Islet precursor cell (in vitro differentiated cells): Measurements from ENCODE around the gene FBN1.

ENCODE experiments used
- DNase-seq: peaks from one replicate; pipeline ENCODE4 v3.0.0-alpha.2; 2018

Gene FBN1

GRCh38 chr15:48388910-48389309, 256.6 kb downstream of the FBN1 start:
- DNase-seq: no peak

GRCh38 chr15:48388016-48388851, 257.3 kb downstream of the FBN1 start:
- DNase-seq: peak; percentile 29

GRCh38 chr15:48385031-48385830, 260.3 kb downstream of the FBN1 start:
- DNase-seq: peak; percentile 34

- DNase-seq: peak; percentile 27
Measured at GRCh38 chr15:48384616-48385015, 260.9 kb downstream of the FBN1 start.

- DNase-seq: no peak
Measured at GRCh38 chr15:48383031-48383430, 262.5 kb downstream of the FBN1 start.

- no peak for DNase-seq
Measured at GRCh38 chr15:48381861-48382260, 263.6 kb downstream of the FBN1 start.

- DNase-seq: no peak
Measured at GRCh38 chr15:48380198-48380597, 265.3 kb downstream of the FBN1 start.

GRCh38 chr15:48375767-48376166, 269.7 kb downstream of the FBN1 start:
- no peak for DNase-seq

- no peak for DNase-seq
Measured at GRCh38 chr15:48374472-48374871, 271.0 kb downstream of the FBN1 start.

- no peak for DNase-seq
Measured at GRCh38 chr15:48373821-48374451, 271.6 kb downstream of the FBN1 start.

- no peak for DNase-seq
Measured at GRCh38 chr15:48371961-48372360, 273.5 kb downstream of the FBN1 start.

GRCh38 chr15:48371550-48371949, 274.0 kb downstream of the FBN1 start:
- no peak for DNase-seq

- peak; percentile 59 for DNase-seq
Measured at GRCh38 chr15:48370460-48370859, 275.0 kb downstream of the FBN1 start.

GRCh38 chr15:48367483-48367882, 278.0 kb downstream of the FBN1 start:
- no peak for DNase-seq

- DNase-seq: no peak
Measured at GRCh38 chr15:48366584-48367312, 278.8 kb downstream of the FBN1 start.

- DNase-seq: no peak
Measured at GRCh38 chr15:48365575-48365974, 279.9 kb downstream of the FBN1 start.

- DNase-seq: no peak
Measured at GRCh38 chr15:48363474-48363873, 282.0 kb downstream of the FBN1 start.

GRCh38 chr15:48361685-48362084, 283.8 kb downstream of the FBN1 start:
- DNase-seq: no peak

- DNase-seq: no peak
Measured at GRCh38 chr15:48360841-48361240, 284.7 kb downstream of the FBN1 start.
